HepG2 (cell line): ENCODE measurements around the gene METAP1D. TPM values are rescaled to one million over a fixed set of nuclear protein-coding genes. Genes with fewer than 3 reads are reported as not detected.

Experiments
- AHDC1 ChIP-seq: sonication (generic); formaldehyde crosslinking; IDR thresholded peaks from 2 replicates; pipeline ENCODE4 v1.5.1; 2020; ENCODE audit warnings: mild to moderate bottlenecking, missing genetic modification reagents, borderline replicate concordance
- CEBPG ChIP-seq: IDR thresholded peaks from 2 replicates; pipeline ENCODE4 v1.6.1; 2016
- HHEX ChIP-seq: IDR thresholded peaks from 2 replicates; pipeline ENCODE4 v1.6.1; 2016; ENCODE audit warnings: control low read depth
- HOXA9 ChIP-seq: sonication (generic); formaldehyde crosslinking; IDR thresholded peaks from 2 replicates; pipeline ENCODE4 v1.8.1; 2022; ENCODE audit warnings: missing genetic modification reagents, mild to moderate bottlenecking, moderate library complexity, borderline replicate concordance
- PBX2 ChIP-seq: IDR thresholded peaks from 2 replicates; pipeline ENCODE4 v1.6.1; 2016; ENCODE audit warnings: control low read depth
- PHF21A ChIP-seq: sonication (generic); formaldehyde crosslinking; IDR thresholded peaks from 2 replicates; pipeline ENCODE4 v1.5.0; 2020; ENCODE audit warnings: mild to moderate bottlenecking, missing genetic modification reagents
- SALL1 ChIP-seq: sonication (generic); formaldehyde crosslinking; IDR thresholded peaks from 2 replicates; pipeline ENCODE4 v1.8.0; 2022; ENCODE audit warnings: mild to moderate bottlenecking, missing genetic modification reagents
- TEAD2 ChIP-seq: sonication (generic); formaldehyde crosslinking; IDR thresholded peaks from 2 replicates; pipeline ENCODE4 v1.9.0; 2021; ENCODE audit warnings: missing genetic modification reagents
- TFDP2 ChIP-seq: sonication (generic); formaldehyde crosslinking; IDR thresholded peaks from 2 replicates; pipeline ENCODE4 v1.4.0; 2020; ENCODE audit warnings: missing genetic modification reagents
- TFE3 ChIP-seq: IDR thresholded peaks from 2 replicates; pipeline ENCODE4 v1.6.1; 2016
- THRA ChIP-seq: sonication (generic); formaldehyde crosslinking; IDR thresholded peaks from 2 replicates; pipeline ENCODE4 v1.4.0; 2020; ENCODE audit warnings: missing genetic modification reagents, borderline replicate concordance
- ZFP1 ChIP-seq: IDR thresholded peaks from 2 replicates; pipeline ENCODE4 v1.6.1; 2016
- ZNF362 ChIP-seq: sonication (generic); formaldehyde crosslinking; IDR thresholded peaks from 2 replicates; pipeline ENCODE4 v1.4.0; 2020; ENCODE audit warnings: missing genetic modification reagents, mild to moderate bottlenecking, borderline replicate concordance
- ZNF616 ChIP-seq: sonication (generic); formaldehyde crosslinking; IDR thresholded peaks from 2 replicates; pipeline ENCODE4 v1.5.0; 2020; ENCODE audit warnings: low read depth, mild to moderate bottlenecking, missing genetic modification reagents
- ZSCAN12 ChIP-seq: sonication (generic); formaldehyde crosslinking; IDR thresholded peaks from 2 replicates; pipeline ENCODE4 v1.9.0; 2021; ENCODE audit warnings: mild to moderate bottlenecking, missing genetic modification reagents
- ZSCAN30 ChIP-seq: sonication (generic); formaldehyde crosslinking; IDR thresholded peaks from 2 replicates; pipeline ENCODE4 v1.5.0; 2020; ENCODE audit warnings: mild to moderate bottlenecking, missing genetic modification reagents
- polyA plus RNA-seq, 8 experiments: library from polyadenylated mRNA; depleted of rRNA in 3 of 8; stranded (reverse) in 7 of 8; unstranded in 1 of 8; fragments of >200 nt; fragmentation: Illumina TruSeq in 4 of 8; extraction: Trizol in 4 of 8; gene quantifications; 2 replicates each; pipeline versions ENCODE4 v1.2.1 to v1.2.3, GENCODE V29; 2011 to 2016; ENCODE audit warnings: low read depth in 4 of 8, missing spikeins in 1 of 8, mixed read lengths in 1 of 8; ENCODE audit not compliant: insufficient read depth in 1 of 8
- total RNA-seq, 5 experiments: library from RNA; depleted of rRNA; stranded (reverse); fragments of >200 nt; fragmentation: Illumina TruSeq; extraction: Trizol; gene quantifications; 2 replicates each; pipeline ENCODE4 v1.2.3, GENCODE V29; 2016; ENCODE audit warnings: low read depth in 1 of 5

Gene METAP1D
- total and polyA plus RNA-seq, 2 of the 13 experiments (the other 11 are each of a cell fraction or from before 2014, with no cell fraction given), result 14.7 to 21.6 TPM

GRCh38 chr2:172052000-172052983 is 52.5 kb downstream of the METAP1D start (continued):
- TF ChIP-seq TFDP2 (CRISPR knock-in tag) (no peak), ZSCAN12 (CRISPR knock-in tag) (peak; percentile 89), PBX2 (CRISPR knock-in tag) (peak; percentile 17; the same call in 1 of the 2 replicates), THRA (CRISPR knock-in tag) (peak; percentile 80), ZFP1 (CRISPR knock-in tag) (peak; percentile 89), ZNF616 (CRISPR knock-in tag) (no peak), AHDC1 (peak; percentile 98), TEAD2 (no peak), ZNF362 (CRISPR knock-in tag) (peak; percentile 32; the same call in 1 of the 2 replicates), HHEX (peak; percentile 82; the same call in 1 of the 2 replicates), SALL1 (CRISPR knock-in tag) (peak; percentile 96), PHF21A (CRISPR knock-in tag) (peak; percentile 99), ZSCAN30 (CRISPR knock-in tag) (0 out of 2 replicates have a peak, but pooled peaks have one; percentile 84), TFE3 (peak; percentile 66), HOXA9 (CRISPR knock-in tag) (no peak), CEBPG (CRISPR knock-in tag) (peak; percentile 90)
